Astrocyte (in vitro differentiated cells and primary cell): Measurements from ENCODE around the gene RITA1. TPM values are rescaled to one million over a fixed set of nuclear protein-coding genes. Genes with fewer than 3 reads are reported as not detected.

Source experiments
- DNase-seq: peaks from one replicate; pipeline ENCODE4 v3.0.0-alpha.2; 2010; ENCODE audit warnings: low read depth
- FAIRE-seq: peaks from 2 replicates; lab custom pipeline; 2011; peaks lifted over from hg19 to GRCh38; lab: Jason Lieb, UNC
- H2AFZ ChIP-seq: 2 replicates; pipeline ENCODE4 v1.6.0; 2012; ENCODE audit warnings: low read depth, low read length, inconsistent platforms
- H3K27ac ChIP-seq: 2 replicates; pipeline ENCODE4 v1.5.1; 2011; ENCODE audit warnings: low read depth, low read length, inconsistent platforms
- H3K27me3 ChIP-seq: 2 replicates; pipeline ENCODE4 v1.6.0; 2011; ENCODE audit warnings: low read length, inconsistent platforms; ENCODE audit not compliant: insufficient read depth
- H3K36me3 ChIP-seq: 2 replicates; pipeline ENCODE4 v1.5.1; 2011; ENCODE audit warnings: low read length, inconsistent platforms; ENCODE audit not compliant: insufficient read depth
- H3K4me1 ChIP-seq: 2 replicates; pipeline ENCODE4 v1.5.1; 2011; ENCODE audit warnings: low read length, inconsistent platforms; ENCODE audit not compliant: insufficient read depth
- H3K4me2 ChIP-seq: 2 replicates; pipeline ENCODE4 v1.6.0; 2012; ENCODE audit warnings: low read length, inconsistent platforms
- H3K4me3 ChIP-seq: 2 replicates; pipeline ENCODE4 v1.5.1; 2011; ENCODE audit warnings: low read depth, mild to moderate bottlenecking, low read length, inconsistent platforms; ENCODE audit not compliant: insufficient read depth
- H3K79me2 ChIP-seq: 2 replicates; pipeline ENCODE4 v1.6.0; 2012; ENCODE audit warnings: mild to moderate bottlenecking, low read length, inconsistent platforms; ENCODE audit not compliant: insufficient read depth
- H3K9ac ChIP-seq: 2 replicates; pipeline ENCODE4 v1.6.0; 2012; ENCODE audit warnings: mild to moderate bottlenecking, low read length, inconsistent platforms
- H3K9me3 ChIP-seq: 2 replicates; pipeline ENCODE4 v1.5.1; 2012; ENCODE audit warnings: low read depth, mild to moderate bottlenecking, low read length, inconsistent platforms; ENCODE audit not compliant: insufficient read depth
- H4K20me1 ChIP-seq: 2 replicates; pipeline ENCODE4 v1.6.0; 2012; ENCODE audit warnings: low read length, inconsistent platforms; ENCODE audit not compliant: insufficient read depth
- H3K27ac Mint-ChIP-seq: one replicate; pipeline ENCODE4 v1.8.0; 2021; ENCODE audit warnings: mild to moderate bottlenecking, mixed read lengths; ENCODE audit not compliant: unreplicated experiment
- H3K27me3 Mint-ChIP-seq: one replicate; pipeline ENCODE4 v1.8.0; 2021; ENCODE audit warnings: low read depth, mixed read lengths; ENCODE audit not compliant: unreplicated experiment
- H3K36me3 Mint-ChIP-seq: one replicate; pipeline ENCODE4 v1.8.0; 2021; ENCODE audit warnings: low read depth, mixed read lengths; ENCODE audit not compliant: unreplicated experiment
- H3K4me1 Mint-ChIP-seq: one replicate; pipeline ENCODE4 v1.8.0; 2021; ENCODE audit warnings: low read depth, mixed read lengths; ENCODE audit not compliant: unreplicated experiment
- H3K4me3 Mint-ChIP-seq: one replicate; pipeline ENCODE4 v1.8.0; 2021; ENCODE audit warnings: mild to moderate bottlenecking, moderate library complexity, mixed read lengths; ENCODE audit not compliant: unreplicated experiment
- H3K9me3 Mint-ChIP-seq: one replicate; pipeline ENCODE4 v1.8.0; 2021; ENCODE audit warnings: mild to moderate bottlenecking, mixed read lengths; ENCODE audit not compliant: unreplicated experiment
- EZH2 ChIP-seq: IDR thresholded peaks from 2 replicates; pipeline ENCODE4 v1.6.1; 2012; ENCODE audit warnings: mild to moderate bottlenecking, low read length, inconsistent platforms; ENCODE audit not compliant: insufficient read depth
- total RNA-seq: library from RNA; stranded (reverse); gene quantifications from 2 replicates; pipeline ENCODE4 v1.2.1, GENCODE V29; 2021
- TF ChIP-seq, protein P1 (sequence below): IDR thresholded peaks from 2 replicates; pipeline ENCODE4 v1.5.1; 2011; ENCODE audit warnings: low read depth, mild to moderate bottlenecking, inconsistent platforms, low read length, moderate library complexity; ENCODE audit not compliant: insufficient read depth

Gene RITA1
- total RNA-seq, 1 donor from 2014 or later = 23.5 TPM

DNA sequence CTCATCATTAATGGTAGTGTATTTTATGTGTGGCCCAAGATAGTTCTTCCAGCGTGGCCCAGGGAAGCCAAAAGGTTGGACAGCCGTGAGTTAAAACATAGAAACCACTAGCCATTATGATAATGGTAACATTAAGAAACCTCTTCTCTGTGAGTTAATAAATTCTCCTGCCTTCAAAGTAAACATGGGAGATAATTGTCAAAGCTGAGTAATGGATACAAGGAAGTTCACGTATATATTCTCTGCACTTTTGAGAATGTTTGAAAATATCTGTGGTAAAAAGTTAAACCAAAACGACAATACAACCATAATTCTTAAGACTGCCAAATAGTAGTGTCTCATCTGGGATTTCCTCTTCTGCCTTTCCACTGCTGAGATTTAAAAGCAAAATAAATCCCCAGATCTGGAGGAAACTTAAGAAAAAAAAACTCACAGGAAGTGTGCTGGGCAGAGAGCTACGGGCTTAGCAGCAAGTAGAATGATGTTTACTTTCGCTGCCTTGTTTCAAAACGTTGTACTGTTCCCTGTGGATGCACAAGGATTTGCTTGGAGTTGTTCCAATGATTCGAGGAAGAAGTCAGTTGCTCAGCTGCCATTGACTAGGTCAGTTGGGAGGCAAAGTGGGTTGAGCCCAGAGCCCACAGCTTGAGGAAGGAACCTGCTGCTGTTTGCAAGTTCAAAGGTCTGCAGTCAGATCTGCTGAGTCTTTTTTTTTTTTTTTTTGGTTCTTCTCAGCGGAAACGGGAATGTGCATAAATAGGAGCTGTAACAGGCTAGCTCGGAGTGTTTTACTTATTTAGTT is 37.4 kb downstream of the RITA1 start:
- Mint-ChIP-seq H3K4me1 (peaks cover 14% of the 10 kb centered on the region), H3K9me3 (no peaks in the 10 kb centered on the region), H3K27ac (peak overlapping the region; percentile 79), H3K36me3 (peaks cover 5% of the 10 kb centered on the region), H3K4me3 (peak overlapping the region; percentile 93), H3K27me3 (no peaks in the 10 kb centered on the region)
- no peak for TF ChIP-seq EZH2
- TF ChIP-seq, protein P1, sequence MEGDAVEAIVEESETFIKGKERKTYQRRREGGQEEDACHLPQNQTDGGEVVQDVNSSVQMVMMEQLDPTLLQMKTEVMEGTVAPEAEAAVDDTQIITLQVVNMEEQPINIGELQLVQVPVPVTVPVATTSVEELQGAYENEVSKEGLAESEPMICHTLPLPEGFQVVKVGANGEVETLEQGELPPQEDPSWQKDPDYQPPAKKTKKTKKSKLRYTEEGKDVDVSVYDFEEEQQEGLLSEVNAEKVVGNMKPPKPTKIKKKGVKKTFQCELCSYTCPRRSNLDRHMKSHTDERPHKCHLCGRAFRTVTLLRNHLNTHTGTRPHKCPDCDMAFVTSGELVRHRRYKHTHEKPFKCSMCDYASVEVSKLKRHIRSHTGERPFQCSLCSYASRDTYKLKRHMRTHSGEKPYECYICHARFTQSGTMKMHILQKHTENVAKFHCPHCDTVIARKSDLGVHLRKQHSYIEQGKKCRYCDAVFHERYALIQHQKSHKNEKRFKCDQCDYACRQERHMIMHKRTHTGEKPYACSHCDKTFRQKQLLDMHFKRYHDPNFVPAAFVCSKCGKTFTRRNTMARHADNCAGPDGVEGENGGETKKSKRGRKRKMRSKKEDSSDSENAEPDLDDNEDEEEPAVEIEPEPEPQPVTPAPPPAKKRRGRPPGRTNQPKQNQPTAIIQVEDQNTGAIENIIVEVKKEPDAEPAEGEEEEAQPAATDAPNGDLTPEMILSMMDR = no peak
- Histone ChIP-seq H3K4me1 (peaks cover 20% of the 10 kb centered on the region), H4K20me1 (no peaks in the 10 kb centered on the region), H3K9ac (peak overlapping the region; percentile 91), H3K4me3 (peak overlapping the region; percentile 78), H3K4me2 (peak overlapping the region; percentile 92), H3K79me2 (peaks cover 11% of the 10 kb centered on the region), H3K27ac (peak overlapping the region; percentile 72), H3K27me3 (no peaks in the 10 kb centered on the region), H3K36me3 (no peaks in the 10 kb centered on the region), H3K9me3 (no peaks in the 10 kb centered on the region), H2AFZ (peak overlapping the region; percentile 16)
- DNase-seq (peak; percentile 80), FAIRE-seq (no peak)

DNA sequence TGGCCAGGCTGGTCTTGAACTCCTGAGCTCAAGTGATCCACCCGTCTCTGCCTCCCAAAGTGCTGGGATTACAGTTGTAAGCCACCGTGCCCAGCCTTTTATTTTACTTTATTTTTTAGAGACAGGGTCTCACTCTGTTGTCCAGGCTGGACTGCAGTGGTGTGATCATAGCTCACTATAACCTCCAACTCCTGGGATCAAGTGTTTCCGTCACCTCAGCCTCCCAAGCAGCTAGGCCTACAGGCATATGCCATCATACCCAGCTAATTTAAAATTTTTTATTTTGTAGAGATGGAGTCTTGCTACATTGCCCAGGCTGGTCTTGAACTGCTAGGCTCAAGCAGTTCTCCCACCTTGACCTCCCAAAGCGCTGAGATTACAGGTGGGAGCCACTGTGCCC is 39.4 kb downstream of the RITA1 start:
- peaks cover 11% of the 10 kb centered on the region for H3K79me2 ChIP-seq
- H3K27me3 Mint-ChIP-seq = no peaks in the 10 kb centered on the region
- no peak overlapping the region for H3K27ac Mint-ChIP-seq
- H3K4me1 Mint-ChIP-seq = peaks cover 19% of the 10 kb centered on the region
- no peaks in the 10 kb centered on the region for H3K9me3 ChIP-seq
- no peak overlapping the region for H3K4me3 ChIP-seq
- H3K4me3 Mint-ChIP-seq = no peak overlapping the region
- H3K27ac ChIP-seq = no peak overlapping the region
- no peak for DNase-seq
- no peak for TF ChIP-seq EZH2
- TF ChIP-seq, protein P1 = no peak
- no peaks in the 10 kb centered on the region for H4K20me1 ChIP-seq
- H3K36me3 Mint-ChIP-seq = peaks cover 8% of the 10 kb centered on the region
- no peak overlapping the region for H3K4me2 ChIP-seq
- H2AFZ ChIP-seq = no peak overlapping the region
- no peak for FAIRE-seq
- no peaks in the 10 kb centered on the region for H3K9me3 Mint-ChIP-seq
- peaks cover 20% of the 10 kb centered on the region for H3K4me1 ChIP-seq
- H3K9ac ChIP-seq = no peak overlapping the region
- H3K36me3 ChIP-seq = no peaks in the 10 kb centered on the region
- no peaks in the 10 kb centered on the region for H3K27me3 ChIP-seq
